HG03139 (cell line): ENCODE data around the gene HDAC4.
A peak's percentile ranks its signal among the peaks of the same experiment; 100 is the strongest.

ENCODE experiments used
- ATAC-seq: cut with Tn5 transposase; IDR thresholded peaks from one replicate; pipeline ENCODE4 v1.9.1; 2021; ENCODE audit not compliant: unreplicated experiment

The HDAC4 gene

GRCh38 chr2:239271882-239272281 lies 128.9 kb downstream of the HDAC4 start:
- no peak for ATAC-seq

- no peak for ATAC-seq
Measured at GRCh38 chr2:239271471-239271870, 129.3 kb downstream of the HDAC4 start.

GRCh38 chr2:239269916-239270315 lies 130.9 kb downstream of the HDAC4 start:
- ATAC-seq, result no peak

- ATAC-seq, result no peak
Measured at GRCh38 chr2:239269173-239269885, 131.5 kb downstream of the HDAC4 start.

GRCh38 chr2:239268549-239268948 lies 132.3 kb downstream of the HDAC4 start:
- ATAC-seq, result no peak

- no peak for ATAC-seq
Measured at GRCh38 chr2:239268082-239268481, 132.7 kb downstream of the HDAC4 start.

- peak; percentile 89 for ATAC-seq
Measured at GRCh38 chr2:239267288-239267951, 133.4 kb downstream of the HDAC4 start.

GRCh38 chr2:239266779-239267287 lies 134.0 kb downstream of the HDAC4 start:
- ATAC-seq, result peak; percentile 4

- no peak for ATAC-seq
Measured at GRCh38 chr2:239266434-239266766, 134.4 kb downstream of the HDAC4 start.

GRCh38 chr2:239265681-239266433 lies 135.0 kb downstream of the HDAC4 start:
- ATAC-seq, result no peak

- no peak for ATAC-seq
Measured at GRCh38 chr2:239264838-239265651, 135.8 kb downstream of the HDAC4 start.

- ATAC-seq, result no peak
Measured at GRCh38 chr2:239264492-239264837, 136.4 kb downstream of the HDAC4 start.

- no peak for ATAC-seq
Measured at GRCh38 chr2:239263669-239264491, 136.9 kb downstream of the HDAC4 start.

GRCh38 chr2:239263231-239263630 lies 137.6 kb downstream of the HDAC4 start:
- ATAC-seq, result no peak

- no peak for ATAC-seq
Measured at GRCh38 chr2:239262484-239263230, 138.2 kb downstream of the HDAC4 start.

- ATAC-seq, result no peak
Measured at GRCh38 chr2:239261796-239262483, 138.9 kb downstream of the HDAC4 start.

- ATAC-seq, result no peak
Measured at GRCh38 chr2:239261356-239261755, 139.5 kb downstream of the HDAC4 start.

- no peak for ATAC-seq
Measured at GRCh38 chr2:239260546-239261327, 140.1 kb downstream of the HDAC4 start.
